ENCODE measurements around the gene MAT2A. TPM values are rescaled to one million over a fixed set of nuclear protein-coding genes. Genes with fewer than 3 reads are reported as not detected.
A peak's percentile ranks its signal among the peaks of the same experiment; 100 is the strongest.

The MAT2A gene
- total RNA-seq, 4 donors from 2014 or later, result 71.2 to 96.4 (median 83.0) TPM

DNA sequence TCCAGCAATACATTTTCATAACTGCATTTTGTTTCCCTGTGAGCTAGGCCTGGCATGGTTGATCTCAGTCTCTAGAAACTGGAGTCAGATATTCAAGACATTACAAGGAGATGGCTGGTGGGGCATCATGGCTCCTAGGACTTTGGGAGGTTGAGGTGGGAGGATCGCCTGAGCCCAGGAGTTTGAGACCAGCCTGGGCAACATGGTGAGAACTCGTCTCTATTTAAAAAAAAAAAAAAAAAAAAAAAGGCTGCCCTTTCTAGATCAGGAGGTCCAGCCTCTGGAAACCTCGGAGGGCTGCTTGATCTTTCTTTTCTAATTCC, 38.1 kb downstream of the MAT2A start:
- WGBS, 2 donors, result 44 to 49% methylated on average over 3 of the region's 3 CpGs
- H3K4me3 ChIP-seq (ENCODE audit: low read depth, poor library complexity, severe bottlenecking), result no peak overlapping the region
- TF ChIP-seq POLR2A (IDR thresholded peaks at IDR 0.05), result no peak
- TF ChIP-seq, protein P1, sequence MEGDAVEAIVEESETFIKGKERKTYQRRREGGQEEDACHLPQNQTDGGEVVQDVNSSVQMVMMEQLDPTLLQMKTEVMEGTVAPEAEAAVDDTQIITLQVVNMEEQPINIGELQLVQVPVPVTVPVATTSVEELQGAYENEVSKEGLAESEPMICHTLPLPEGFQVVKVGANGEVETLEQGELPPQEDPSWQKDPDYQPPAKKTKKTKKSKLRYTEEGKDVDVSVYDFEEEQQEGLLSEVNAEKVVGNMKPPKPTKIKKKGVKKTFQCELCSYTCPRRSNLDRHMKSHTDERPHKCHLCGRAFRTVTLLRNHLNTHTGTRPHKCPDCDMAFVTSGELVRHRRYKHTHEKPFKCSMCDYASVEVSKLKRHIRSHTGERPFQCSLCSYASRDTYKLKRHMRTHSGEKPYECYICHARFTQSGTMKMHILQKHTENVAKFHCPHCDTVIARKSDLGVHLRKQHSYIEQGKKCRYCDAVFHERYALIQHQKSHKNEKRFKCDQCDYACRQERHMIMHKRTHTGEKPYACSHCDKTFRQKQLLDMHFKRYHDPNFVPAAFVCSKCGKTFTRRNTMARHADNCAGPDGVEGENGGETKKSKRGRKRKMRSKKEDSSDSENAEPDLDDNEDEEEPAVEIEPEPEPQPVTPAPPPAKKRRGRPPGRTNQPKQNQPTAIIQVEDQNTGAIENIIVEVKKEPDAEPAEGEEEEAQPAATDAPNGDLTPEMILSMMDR (IDR thresholded peaks at IDR 0.05), result no peak
- intact Hi-C loops (cut with DNase I; ENCODE audit: low total_unique reads), result no loop called here
- DNase-seq (ENCODE audit: low spot score in 2 of 2), result no peak

DNA sequence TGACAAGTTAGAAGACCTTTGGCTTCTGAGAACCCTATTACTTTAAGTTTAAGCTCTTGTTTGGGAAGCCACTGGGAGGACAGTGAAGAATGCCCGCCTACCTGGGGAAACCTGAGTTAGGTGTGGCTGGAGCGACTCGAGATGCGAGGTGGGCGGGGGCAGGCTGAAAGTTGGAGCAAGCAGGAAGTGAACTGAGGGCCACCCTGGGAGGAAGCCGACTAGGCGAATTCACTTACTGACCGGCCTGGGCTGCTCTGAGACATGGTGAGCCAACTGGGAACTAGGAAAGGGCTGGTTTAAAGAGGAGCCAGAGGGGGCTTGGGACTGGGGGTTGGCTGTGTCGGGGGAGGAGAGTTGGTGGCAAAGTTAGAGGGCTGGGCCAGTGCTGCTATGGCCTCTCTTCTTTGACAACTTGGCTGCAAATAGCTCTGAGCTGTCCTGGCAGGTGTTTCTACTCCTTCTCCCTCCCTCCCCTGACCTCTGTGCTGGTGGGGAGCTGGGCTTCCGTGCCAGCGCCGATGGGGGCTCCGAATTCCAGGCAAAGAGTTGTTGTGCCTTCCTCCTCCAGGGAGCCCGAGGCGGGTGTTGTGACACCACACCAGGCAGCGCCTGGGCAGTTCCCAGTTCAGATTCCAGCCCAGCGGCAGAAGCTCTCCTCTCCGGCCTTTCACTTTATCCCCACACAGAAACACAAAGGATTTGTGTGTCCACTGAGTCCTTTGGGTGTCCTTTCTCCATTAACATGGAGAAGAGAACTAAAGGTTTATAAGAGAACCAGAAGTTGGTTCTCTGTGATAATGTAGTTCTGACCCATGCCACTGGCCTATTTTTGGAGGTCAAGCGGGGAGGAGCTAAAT, 38.6 kb downstream of the MAT2A start, which contains the start of gene VAMP8:
Gene VAMP8, plus strand, starts transcription at position 201 of the 857 bp plus-strand sequence. Its CDS starts 61 bp downstream, at position 262.
- 24 to 25% methylated on average over 19 of the region's 19 CpGs for WGBS, 2 donors
- TF ChIP-seq POLR2A (IDR thresholded peaks at IDR 0.05), result no peak
- TF ChIP-seq, protein P1 (IDR thresholded peaks at IDR 0.05), result no peak
- intact Hi-C loops (cut with DNase I; ENCODE audit: low total_unique reads), result no loop called here
- peak; percentile 77 to 93 for DNase-seq (ENCODE audit: low spot score in 2 of 2)
- peak within 1 kb of the TSS; percentile 24 for H3K4me3 ChIP-seq (ENCODE audit: low read depth, poor library complexity, severe bottlenecking)

DNA sequence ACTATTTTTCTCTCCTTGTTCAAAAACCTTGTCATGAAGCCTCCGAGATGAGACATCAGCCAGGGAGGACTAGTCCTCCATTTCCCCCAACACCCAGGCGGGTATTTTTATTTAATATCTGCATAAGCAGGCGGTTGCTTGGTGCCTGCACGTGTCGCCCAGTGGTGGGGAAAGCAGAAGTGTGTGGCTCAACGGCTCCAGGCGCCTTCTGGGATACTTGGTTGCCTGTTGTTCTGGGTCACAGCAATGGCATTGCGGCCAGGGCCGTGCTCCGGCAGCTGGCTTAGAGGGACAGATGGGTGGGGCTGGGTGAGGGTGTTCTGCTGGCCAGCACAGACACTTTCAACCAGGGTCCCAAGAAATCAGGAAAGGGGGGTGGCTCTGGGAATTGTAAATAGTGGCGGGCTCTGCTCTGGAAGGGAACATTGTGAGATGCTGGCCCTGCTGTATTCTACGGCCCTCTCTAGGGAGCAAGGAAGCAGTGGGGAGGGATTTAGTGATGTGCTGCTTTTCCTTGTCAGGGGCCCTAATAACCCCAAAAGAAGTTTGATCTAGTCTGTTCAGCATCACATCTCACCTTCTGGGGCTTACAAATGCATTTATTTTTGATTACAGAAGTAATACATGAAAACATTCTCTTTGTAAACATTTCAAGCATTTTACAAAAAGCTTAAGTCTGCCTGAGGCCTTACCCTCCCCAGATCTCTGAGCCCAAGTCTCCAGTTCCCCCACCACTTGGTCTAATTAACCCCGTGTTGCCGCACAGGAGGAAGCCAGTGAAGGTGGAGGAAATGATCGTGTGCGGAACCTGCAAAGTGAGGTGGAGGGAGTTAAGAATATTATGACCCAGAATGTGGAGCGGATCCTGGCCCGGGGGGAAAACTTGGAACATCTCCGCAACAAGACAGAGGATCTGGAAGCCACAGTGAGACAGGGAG, 39.5 kb downstream of the MAT2A start:
- intact Hi-C loops (cut with DNase I; ENCODE audit: low total_unique reads), result no loop called here
- TF ChIP-seq POLR2A (IDR thresholded peaks at IDR 0.05), result no peak
- TF ChIP-seq, protein P1 (IDR thresholded peaks at IDR 0.05), result no peak
- 20 to 26% methylated on average over 19 of the region's 19 CpGs for WGBS, 2 donors
- H3K4me3 ChIP-seq (ENCODE audit: low read depth, poor library complexity, severe bottlenecking), result no peak overlapping the region
- peak; percentile 50 to 91 for DNase-seq (ENCODE audit: low spot score in 2 of 2)

DNA sequence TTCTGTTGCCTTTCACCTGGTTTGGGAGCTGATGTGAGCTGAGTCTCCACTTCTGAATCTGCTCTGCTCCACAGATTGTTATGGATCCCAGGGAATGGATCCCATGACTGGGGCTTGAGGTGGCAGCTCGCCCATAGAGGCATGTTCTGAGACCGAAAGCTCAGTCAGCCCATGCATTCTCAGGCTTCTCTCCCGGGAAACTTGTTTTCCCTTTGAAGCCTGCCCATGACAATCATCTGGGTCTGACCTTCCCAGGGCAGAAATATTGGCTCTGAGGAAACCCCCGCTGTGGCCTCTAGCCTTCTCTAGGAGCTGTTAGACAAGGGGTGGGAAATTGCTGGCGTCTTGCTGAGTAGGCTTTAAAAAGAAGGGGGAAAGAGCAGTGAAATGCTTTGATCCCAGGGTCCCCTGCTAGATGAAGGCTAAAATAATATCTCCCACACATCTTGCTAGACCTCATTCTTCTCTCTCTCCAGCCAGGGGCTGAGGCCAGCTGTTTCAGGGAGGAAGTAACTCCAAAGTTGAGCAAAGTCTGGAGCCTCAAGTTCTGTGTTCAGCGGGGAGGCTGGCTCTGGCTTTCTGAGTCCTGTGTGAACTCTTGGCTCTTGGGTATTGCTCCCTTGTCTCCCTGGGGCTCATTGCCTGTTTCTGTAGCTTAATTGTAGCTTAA, 40.4 kb downstream of the MAT2A start:
- intact Hi-C loops (cut with DNase I; ENCODE audit: low total_unique reads), result no loop called here
- H3K4me3 ChIP-seq (ENCODE audit: low read depth, poor library complexity, severe bottlenecking), result no peak overlapping the region
- no peak for DNase-seq (ENCODE audit: low spot score in 2 of 2)
- TF ChIP-seq, protein P1 (IDR thresholded peaks at IDR 0.05), result no peak
- no peak for TF ChIP-seq POLR2A (IDR thresholded peaks at IDR 0.05)
- WGBS, 2 donors, result 30 to 32% methylated on average over 6 of the region's 6 CpGs

DNA sequence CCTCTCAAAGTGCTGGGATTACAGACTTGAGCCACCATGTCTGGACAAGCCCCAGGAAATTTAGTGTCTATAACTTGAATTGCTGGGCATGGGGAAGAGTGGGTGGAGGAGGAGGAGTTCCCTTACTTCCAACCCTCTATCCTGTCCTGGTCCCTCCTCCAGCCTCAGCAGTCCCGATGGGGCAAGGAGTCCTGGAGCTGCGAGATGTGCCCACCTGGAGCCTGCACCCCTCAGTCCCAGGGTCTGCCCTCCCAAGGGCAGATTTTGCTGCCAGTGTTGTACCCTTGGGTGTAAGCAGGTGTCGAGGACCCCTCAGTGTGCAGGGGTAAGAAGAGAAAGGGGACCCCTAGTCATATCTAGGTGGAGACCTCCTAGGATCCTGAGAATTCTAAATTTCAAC, 41.2 kb downstream of the MAT2A start:
- H3K4me3 ChIP-seq (ENCODE audit: low read depth, poor library complexity, severe bottlenecking), result no peak overlapping the region
- intact Hi-C loops (cut with DNase I; ENCODE audit: low total_unique reads), result no loop called here
- TF ChIP-seq POLR2A (IDR thresholded peaks at IDR 0.05), result no peak
- WGBS, 2 donors, result 62 to 71% methylated on average over 3 of the region's 3 CpGs
- no peak for DNase-seq (ENCODE audit: low spot score in 2 of 2)
